GM12872 (cell line): ENCODE results near the gene PBX1.

ENCODE experiments used
- CTCF ChIP-seq: IDR thresholded peaks from 3 replicates; pipeline ENCODE4 v1.5.1; 2011; ENCODE audit warnings: low read depth, mild to moderate bottlenecking, low read length, moderate library complexity; ENCODE audit not compliant: insufficient read depth

Gene PBX1

GRCh38 chr1:164624400-164624799, 65.4 kb downstream of the PBX1 start:
- TF ChIP-seq CTCF, result no peak

- TF ChIP-seq CTCF, result 0 out of 3 replicates have a peak, but pooled peaks have one; percentile 10
These were observed 66.1 kb downstream of the PBX1 start for GRCh38 chr1:164625004-164625617.

GRCh38 chr1:164628772-164629171, 69.8 kb downstream of the PBX1 start:
- no peak for TF ChIP-seq CTCF

GRCh38 chr1:164629971-164630370, 71.0 kb downstream of the PBX1 start:
- TF ChIP-seq CTCF, result no peak

- no peak for TF ChIP-seq CTCF
These were observed 71.8 kb downstream of the PBX1 start for GRCh38 chr1:164630626-164631396.

DNA sequence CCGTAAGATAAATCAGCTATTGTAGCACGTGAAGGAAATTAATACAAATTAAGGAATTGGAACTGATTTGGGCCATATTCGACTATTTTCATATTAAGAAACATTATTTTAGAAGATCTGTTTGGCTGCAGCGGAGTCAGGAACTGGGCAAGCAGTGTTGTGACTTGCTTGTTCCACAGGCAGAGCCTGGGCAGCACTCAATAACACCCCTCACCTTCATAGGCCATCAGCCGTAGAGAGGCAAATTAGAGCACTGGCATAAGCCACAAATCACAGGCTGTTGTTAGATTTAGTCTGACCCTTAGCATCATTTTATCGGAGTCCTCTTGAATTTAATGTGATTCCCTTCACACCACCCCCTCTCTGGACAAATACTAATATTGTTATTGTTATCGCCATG, 72.8 kb downstream of the PBX1 start:
- no peak for TF ChIP-seq CTCF

DNA sequence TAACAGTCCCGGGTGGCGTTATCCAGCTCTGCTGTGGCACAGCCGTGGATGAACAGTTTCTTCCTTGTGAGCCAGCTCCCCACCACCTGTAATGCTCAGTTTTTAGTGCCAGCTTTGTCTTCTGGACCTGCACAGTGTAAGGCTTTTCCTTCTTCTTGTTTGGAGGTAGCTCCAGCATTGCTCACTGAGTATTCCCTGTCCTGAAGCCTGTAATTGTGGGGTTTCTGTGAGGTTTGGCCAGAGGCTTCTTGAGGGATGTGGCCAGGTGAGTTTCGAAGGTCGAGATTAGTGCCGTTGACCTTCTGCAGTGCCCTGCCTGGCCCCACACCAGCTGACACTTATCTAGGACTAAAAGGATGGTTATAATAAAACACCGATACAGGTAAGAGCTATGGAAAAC, 75.0 kb downstream of the PBX1 start:
- TF ChIP-seq CTCF, result no peak
